K562 (cell line): ENCODE measurements around the gene ATP8A1.

Experiments
- CREB1 ChIP-seq, 2 experiments: sonication (generic) in 1 of 2; formaldehyde crosslinking in 1 of 2; IDR thresholded peaks; 2 replicates each; pipeline versions ENCODE4 v1.6.1 to v1.8.0; 2012 to 2022; ENCODE audit warnings: inconsistent platforms in 1 of 2, mild to moderate bottlenecking in 1 of 2, missing genetic modification reagents in 1 of 2, moderate library complexity in 1 of 2
- HCFC1 ChIP-seq: IDR thresholded peaks from 2 replicates; pipeline ENCODE4 v1.6.1; 2012; ENCODE audit warnings: low read depth, low read length, improper control_type of control experiment
- PHB2 ChIP-seq: fragments of 450-650 bp; IDR thresholded peaks from 2 replicates; pipeline ENCODE4 v1.6.1; 2017; ENCODE audit warnings: low read depth
- PHF20 ChIP-seq: fragments of 450-650 bp; IDR thresholded peaks from 2 replicates; pipeline ENCODE4 v1.6.1; 2018; ENCODE audit not compliant: partially characterized antibody
- POLR2A ChIP-seq: fragments of 450-650 bp; conservative IDR thresholded peaks from 2 replicates; pipeline ENCODE4 v1.6.1; 2016
- SP1 ChIP-seq: sonication (generic); formaldehyde crosslinking; IDR thresholded peaks from 2 replicates; pipeline ENCODE4 v1.8.1; 2022; ENCODE audit warnings: mild to moderate bottlenecking, missing genetic modification reagents
- USF1 ChIP-seq: sonication (generic); formaldehyde crosslinking; IDR thresholded peaks from 2 replicates; pipeline ENCODE4 v1.9.0; 2022; ENCODE audit warnings: mild to moderate bottlenecking, missing genetic modification reagents
- TF ChIP-seq, protein P1 (sequence below): fragments of 450-650 bp; IDR thresholded peaks from 2 replicates; pipeline ENCODE4 v1.6.1; 2016; ENCODE audit warnings: antibody characterized with exemption
- TF ChIP-seq, protein P2 (sequence below): sonication (generic); formaldehyde crosslinking; IDR thresholded peaks from 2 replicates; pipeline ENCODE4 v1.8.0; 2022; ENCODE audit warnings: mild to moderate bottlenecking, low read depth, missing genetic modification reagents

- no peak for TF ChIP-seq SP1 (CRISPR knock-in tag)
- no peak for TF ChIP-seq POLR2A
- TF ChIP-seq, protein P1, sequence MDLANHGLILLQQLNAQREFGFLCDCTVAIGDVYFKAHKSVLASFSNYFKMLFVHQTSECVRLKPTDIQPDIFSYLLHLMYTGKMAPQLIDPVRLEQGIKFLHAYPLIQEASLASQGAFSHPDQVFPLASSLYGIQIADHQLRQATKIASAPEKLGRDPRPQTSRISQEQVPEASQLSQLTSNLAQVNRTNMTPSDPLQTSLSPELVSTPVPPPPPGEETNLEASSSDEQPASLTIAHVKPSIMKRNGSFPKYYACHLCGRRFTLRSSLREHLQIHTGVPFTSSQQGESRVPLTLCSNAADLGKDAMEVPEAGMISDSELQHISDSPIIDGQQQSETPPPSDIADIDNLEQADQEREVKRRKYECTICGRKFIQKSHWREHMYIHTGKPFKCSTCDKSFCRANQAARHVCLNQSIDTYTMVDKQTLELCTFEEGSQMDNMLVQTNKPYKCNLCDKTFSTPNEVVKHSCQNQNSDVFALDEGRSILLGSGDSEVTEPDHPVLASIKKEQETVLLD = no peak
- TF ChIP-seq PHF20 = no peak
- no peak for TF ChIP-seq PHB2
- no peak for TF ChIP-seq HCFC1
- TF ChIP-seq, protein P2, sequence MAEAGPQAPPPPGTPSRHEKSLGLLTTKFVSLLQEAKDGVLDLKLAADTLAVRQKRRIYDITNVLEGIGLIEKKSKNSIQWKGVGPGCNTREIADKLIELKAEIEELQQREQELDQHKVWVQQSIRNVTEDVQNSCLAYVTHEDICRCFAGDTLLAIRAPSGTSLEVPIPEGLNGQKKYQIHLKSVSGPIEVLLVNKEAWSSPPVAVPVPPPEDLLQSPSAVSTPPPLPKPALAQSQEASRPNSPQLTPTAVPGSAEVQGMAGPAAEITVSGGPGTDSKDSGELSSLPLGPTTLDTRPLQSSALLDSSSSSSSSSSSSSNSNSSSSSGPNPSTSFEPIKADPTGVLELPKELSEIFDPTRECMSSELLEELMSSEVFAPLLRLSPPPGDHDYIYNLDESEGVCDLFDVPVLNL (CRISPR knock-in tag) = no peak
- no peak for TF ChIP-seq USF1 (CRISPR knock-in tag)
- TF ChIP-seq CREB1 (IDR thresholded peaks at IDR 0.05) = no peak
- TF ChIP-seq CREB1 (CRISPR knock-in tag; IDR thresholded peaks at IDR 0.05) = no peak
Measured at GRCh38 chr4:42391355-42391664, 265.6 kb downstream of the ATP8A1 start.
